ENCODE data around the gene RBMS3.

The RBMS3 gene

DNA sequence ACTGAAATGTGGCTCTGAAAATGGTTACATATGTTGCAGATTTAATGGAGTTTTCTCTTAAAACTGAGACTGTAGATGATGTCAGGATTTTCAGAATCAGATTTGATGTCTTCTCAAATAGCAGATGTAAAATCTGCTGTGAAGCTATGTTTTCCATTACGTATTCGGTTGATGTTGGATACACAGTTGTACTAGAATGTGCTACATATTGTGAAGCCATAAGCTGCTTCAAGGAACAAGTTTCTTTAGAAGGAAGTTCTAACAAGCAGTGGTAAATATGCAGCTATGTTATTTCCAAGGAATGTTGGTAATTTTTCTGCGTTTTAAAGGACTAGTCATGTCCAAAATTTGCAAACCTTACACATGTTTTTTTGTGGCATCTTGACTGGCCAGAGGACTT is 197.7 kb downstream of the RBMS3 start:
- no peak for DNase-seq (ENCODE audit: low read depth, low spot score)

GRCh38 chr3:29481249-29481648 is 200.4 kb downstream of the RBMS3 start:
- DNase-seq (ENCODE audit: low read depth, low spot score), result no peak

DNA sequence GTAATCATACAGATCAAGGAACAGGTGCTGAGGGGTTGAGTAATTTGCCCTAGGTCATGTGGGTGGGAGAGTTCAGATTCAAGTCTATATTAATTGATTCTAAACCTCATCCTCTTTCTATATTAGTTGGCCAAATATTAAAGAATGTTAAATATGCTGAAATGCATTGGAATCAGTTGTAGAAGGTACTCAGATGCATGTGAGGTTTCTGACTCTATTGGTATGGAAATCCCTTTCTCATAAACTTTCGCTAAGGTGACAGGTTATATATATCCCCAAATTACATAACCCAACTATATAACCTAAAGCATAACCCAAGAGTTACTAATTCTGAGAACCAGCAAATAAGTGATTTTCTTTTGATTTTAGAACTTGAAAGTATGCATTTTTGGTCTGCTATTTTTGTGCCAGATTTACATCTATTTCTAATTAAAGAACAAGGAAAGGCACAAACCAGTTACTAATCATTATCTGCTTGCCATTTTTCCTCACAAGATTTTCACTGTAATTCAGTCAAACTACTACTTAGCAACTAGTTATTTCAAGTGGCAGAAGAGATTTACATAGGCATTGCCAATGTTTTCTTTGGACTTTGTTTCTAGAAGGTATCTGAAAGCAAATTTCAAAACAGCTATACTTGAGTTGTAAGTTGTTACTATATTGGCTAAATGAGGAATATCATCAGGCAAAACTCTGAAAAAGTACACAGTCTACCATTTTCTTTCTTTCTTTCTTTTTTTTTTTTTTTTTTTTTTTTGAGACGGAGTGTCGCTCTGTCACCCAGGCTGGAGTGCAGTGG is 201.3 kb downstream of the RBMS3 start:
- no peak for DNase-seq (ENCODE audit: low read depth, low spot score)

DNA sequence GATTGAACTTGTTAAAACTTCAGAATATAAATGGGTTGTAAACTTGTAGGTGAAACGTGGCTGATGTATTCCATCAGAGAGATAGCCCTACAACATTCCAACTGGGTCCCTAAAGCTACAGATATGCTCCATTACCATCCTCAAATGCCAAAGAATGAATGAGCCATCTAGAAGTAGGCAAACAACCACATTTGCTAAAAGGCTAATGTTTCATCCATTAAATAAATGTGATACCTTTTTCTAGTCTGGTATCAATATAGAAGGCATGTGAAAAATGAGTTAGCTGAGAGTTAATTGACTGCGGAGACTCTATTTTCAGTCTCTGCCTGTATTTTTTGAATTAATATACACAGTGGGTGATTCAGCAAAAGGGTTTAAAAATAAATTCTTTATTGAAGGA is 203.8 kb downstream of the RBMS3 start:
- DNase-seq (ENCODE audit: low read depth, low spot score), result no peak

DNA sequence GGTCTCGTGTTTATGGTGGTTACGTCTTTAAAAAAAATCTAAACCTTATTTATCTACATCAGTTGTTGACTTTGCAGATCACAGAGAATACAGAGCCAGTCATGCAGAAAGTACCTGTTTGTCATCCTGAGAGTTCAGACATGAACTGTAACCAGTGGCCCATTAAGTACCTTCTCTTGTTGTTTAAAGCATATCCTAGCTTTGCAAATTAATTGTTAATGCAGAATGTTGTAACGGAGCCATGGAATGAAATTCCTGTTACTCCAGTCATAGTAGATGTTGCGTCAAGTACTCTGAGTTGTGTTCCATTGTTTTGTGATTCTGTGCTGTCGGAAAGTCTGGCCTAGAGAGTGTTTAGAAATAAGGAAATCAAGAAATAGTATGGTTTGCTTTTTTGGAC is 205.2 kb downstream of the RBMS3 start:
- DNase-seq (ENCODE audit: low read depth, low spot score), result no peak

- no peak for DNase-seq (ENCODE audit: low read depth, low spot score)
These were observed 206.0 kb downstream of the RBMS3 start for GRCh38 chr3:29486917-29487316.

GRCh38 chr3:29488922-29489321 is 208.1 kb downstream of the RBMS3 start:
- DNase-seq (ENCODE audit: low read depth, low spot score), result no peak

DNA sequence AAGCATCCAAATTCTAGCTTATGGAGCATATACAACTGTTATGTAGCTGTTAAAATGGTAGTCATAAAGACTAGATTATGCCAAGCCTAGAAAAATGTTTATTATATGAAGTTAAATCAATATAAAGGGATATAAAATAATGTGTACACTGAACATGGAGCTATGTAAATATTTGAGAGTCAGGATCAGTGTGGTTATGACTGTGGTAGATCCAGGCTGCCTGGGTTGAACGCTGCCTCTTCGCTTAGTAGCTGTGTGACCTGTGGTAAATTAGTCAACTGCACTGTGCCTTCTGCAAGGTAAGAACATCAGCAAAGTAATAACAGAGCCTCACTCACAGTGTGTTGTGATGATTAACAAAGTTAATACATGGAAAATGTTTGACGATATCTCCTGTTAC is 212.2 kb downstream of the RBMS3 start:
- no peak for DNase-seq (ENCODE audit: low read depth, low spot score)

GRCh38 chr3:29494305-29495036 is 213.6 kb downstream of the RBMS3 start:
- no peak for DNase-seq (ENCODE audit: low read depth, low spot score)

DNA sequence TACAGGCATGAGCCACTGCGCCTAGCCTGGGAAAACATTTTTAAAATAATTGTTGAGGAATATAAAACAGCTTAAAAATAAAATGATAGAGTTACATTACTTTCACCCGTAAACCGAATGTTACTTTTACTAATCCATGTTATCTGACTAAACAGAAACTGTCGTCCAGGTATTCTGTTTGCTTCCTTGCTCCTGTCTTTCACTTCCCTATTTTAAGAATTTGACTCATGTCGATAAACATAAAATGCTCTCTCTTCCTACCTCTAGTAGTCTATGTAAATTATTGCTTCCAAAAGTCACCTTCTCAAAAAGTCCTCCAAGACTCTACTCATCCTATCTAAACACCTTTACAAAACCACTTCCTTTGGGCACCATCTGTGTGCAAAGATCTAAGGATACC is 216.4 kb downstream of the RBMS3 start:
- DNase-seq (ENCODE audit: low read depth, low spot score), result no peak

DNA sequence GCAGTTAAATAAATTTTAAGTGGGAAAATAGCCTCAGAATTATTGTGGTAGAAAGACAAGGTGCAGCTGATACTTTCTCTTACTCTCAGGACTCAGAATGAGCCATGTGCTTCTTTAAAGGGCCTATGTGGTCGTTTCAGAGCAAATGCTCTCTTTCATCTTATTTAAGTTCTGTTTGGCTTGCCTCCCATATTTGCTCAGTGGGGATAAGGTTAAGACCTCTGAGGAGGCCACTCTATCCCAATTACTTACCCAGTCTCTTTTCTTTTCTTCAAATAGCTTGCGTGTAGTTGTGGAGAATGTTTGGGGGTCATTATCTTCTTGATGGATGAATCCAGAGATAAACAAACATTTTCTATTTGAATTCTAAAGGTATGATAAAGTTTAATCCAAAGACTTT is 221.9 kb downstream of the RBMS3 start:
- no peak for DNase-seq (ENCODE audit: low read depth, low spot score)

- DNase-seq (ENCODE audit: low read depth, low spot score), result no peak
These were observed 222.4 kb downstream of the RBMS3 start for GRCh38 chr3:29503314-29503713.

- DNase-seq (ENCODE audit: low read depth, low spot score), result no peak
These were observed 223.1 kb downstream of the RBMS3 start for GRCh38 chr3:29503958-29504357.

DNA sequence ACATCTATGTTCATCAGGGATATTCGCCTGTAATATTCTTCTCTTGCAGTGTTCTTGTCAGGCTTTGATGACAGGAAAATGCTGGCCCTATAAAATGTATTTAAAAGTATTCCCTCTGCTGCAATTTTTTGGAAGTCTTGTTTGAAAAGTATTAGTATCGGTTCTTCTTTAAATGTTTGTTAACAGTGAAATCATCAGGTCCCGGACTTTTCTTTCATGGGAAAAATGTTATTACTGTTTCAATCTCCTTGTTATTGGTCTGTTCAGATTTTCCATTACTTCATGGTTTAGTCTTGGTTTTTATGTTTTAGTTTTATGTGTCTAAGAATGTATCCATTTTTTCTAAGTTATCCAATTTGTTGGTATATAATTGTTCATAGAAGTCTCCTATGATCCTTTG is 225.6 kb downstream of the RBMS3 start:
- no peak for DNase-seq (ENCODE audit: low read depth, low spot score)

DNA sequence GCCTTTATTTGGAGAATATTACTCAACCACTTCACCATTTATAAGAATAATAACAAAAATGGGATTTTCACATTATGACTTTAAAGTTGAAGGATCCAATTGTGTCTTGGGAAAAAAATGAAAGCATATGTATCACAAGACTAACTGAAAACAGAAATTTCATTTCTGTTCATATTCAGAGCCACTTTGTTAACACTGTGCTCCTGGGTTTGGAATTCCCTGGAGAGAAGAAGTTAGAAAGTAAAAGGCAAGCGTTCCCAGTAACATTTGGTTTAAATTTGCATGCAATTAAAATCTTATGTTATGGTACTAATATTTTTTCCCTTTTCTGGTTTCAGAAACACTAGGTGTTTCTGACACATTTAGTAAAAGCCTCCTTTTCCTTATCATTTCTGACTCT is 230.8 kb downstream of the RBMS3 start:
- no peak for DNase-seq (ENCODE audit: low read depth, low spot score)

DNA sequence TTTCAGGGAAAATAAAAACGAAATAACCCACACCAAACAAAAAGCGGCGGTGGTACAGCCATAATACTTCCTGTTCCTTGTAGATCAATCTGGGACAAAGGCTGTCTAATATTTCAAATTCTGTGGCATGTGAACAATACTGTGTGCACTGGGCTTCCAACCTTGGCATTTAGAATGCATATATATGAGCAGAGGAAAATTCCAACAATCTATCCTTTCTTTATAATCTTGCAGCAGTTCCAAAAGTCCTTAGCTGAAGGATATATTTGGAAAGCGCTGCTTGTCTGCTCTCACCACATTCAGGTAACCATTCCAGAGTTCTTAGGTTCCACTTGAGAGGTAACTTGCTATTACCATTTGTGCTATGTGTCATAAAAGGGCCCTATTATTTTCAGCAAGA is 231.8 kb downstream of the RBMS3 start:
- DNase-seq (ENCODE audit: low read depth, low spot score), result no peak

DNA sequence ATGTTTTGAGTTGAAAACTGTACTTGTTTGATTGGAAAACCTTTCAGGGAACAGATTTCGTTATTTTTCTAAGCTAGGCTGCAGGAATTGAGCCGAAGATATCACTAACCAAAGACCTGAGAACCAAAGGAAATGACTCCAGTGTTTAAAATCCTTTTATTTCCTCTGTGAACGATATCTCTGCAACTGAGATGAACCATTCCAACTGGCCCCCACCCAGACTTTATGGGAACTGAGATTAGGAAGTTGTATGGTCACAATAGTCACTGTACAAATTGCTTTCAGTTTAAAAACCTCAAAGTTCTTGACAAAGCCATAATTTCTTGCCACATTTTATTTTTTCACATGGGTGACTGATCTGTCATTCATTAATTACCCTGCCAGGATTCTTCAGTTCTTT is 232.4 kb downstream of the RBMS3 start:
- no peak for DNase-seq (ENCODE audit: low read depth, low spot score)

GRCh38 chr3:29514170-29514569 is 233.3 kb downstream of the RBMS3 start:
- DNase-seq (ENCODE audit: low read depth, low spot score), result no peak

DNA sequence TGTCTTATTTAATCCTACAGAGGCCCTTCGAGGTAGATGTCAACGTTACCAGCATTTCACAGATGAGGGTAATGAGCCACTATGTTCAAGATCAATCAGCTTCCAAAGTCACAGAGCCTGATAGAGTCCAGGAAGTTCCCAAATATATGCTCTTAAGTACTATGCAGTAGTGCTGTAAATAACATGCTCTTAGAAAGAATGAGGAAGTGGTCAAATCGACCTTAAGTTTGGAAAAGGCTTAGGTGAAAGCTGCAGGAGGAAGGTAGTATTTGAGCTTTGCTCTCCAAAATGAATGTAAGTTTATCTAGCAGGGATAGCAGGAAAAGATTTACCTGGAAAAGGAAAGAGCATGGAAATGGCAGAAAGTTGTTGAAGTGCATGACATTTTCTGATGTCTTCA is 234.0 kb downstream of the RBMS3 start:
- DNase-seq (ENCODE audit: low read depth, low spot score), result no peak

DNA sequence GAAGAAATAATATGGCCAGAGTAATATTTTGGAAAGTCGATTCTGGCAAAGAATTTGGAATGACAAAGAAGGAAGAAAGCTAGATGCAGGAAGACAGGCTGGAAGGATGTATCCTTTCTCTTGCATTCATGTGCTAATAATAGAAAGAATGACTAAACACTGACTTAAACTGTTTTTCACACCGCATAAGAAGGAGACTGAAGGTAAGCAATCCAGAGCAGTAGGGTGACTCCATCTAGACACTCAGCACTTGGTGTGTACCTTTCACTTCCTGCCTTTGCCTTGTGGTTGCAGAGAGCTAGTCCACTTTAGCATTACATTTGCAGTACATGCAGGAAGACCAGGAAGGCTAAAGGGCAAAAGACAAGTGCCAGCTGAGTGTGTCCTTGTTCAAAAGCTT is 234.6 kb downstream of the RBMS3 start:
- DNase-seq (ENCODE audit: low read depth, low spot score), result no peak

DNA sequence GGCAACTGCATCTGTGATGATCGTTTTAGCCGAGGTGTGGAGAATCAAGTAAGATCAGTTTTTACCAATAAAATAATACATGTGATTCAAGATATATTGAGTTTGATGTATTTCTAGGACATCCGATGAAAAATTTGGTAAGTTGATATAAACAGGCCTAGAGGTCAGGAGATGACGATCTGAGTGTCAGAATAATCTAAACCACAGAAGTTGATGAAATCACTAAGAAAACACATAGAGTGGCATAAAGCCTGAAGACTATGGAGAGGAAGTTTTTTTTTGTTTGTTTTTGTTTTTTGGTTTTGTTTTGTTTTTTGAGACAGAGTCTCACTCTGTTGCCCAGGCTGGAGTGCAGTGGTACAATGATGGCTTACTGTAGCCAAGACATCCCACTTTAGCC is 235.3 kb downstream of the RBMS3 start:
- no peak for DNase-seq (ENCODE audit: low read depth, low spot score)

DNA sequence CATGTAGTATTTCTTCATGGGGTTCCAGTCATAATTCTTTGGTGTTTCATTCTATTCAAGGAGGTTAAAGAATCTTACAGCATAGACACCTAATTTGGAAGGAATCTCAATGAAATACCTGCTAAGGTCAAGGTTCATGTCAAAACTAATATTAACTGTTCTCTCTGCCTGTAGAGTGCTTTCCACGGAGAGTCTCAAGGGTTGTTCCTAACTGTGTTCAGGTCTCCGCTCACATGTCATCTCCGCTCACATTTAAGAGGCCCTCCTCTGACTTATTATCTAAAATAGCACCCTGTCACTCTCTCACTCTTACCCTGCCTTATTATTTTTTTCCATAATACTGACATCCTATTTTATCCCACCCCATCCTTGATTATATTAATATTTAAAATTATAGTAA is 239.9 kb downstream of the RBMS3 start:
- DNase-seq (ENCODE audit: low read depth, low spot score), result no peak

DNA sequence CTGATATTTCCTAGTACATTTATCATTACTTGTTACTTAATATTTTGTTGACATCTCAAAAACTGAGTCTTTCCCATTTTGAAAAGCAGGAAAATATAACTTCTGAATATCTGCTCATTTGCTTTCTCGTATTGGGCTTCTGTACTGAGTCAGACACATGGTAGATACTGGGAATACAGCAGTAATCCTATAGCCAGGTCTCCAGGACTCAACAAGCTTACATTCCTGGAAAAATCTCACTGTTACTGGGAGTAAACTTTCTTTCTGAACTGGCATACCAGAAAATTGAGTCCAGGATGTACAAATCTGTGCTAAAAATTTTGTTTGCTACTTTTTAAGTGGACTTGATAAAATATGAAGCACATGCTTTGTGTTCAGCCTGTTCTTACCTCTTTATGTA is 240.4 kb downstream of the RBMS3 start:
- DNase-seq (ENCODE audit: low read depth, low spot score), result no peak
